HepG2 (cell line): ENCODE results near the gene YBX2. TPM values are rescaled to one million over a fixed set of nuclear protein-coding genes. Genes with fewer than 3 reads are reported as not detected.

Experiments
- FOXO1 ChIP-seq: sonication (generic); formaldehyde crosslinking; IDR thresholded peaks from 2 replicates; pipeline ENCODE4 v1.4.0; 2020; ENCODE audit warnings: missing genetic modification reagents
- GABPB1 ChIP-seq: IDR thresholded peaks from 2 replicates; pipeline ENCODE4 v1.6.1; 2016; ENCODE audit warnings: mild to moderate bottlenecking, missing genetic modification reagents, moderate library complexity, missing compliant biosample characterization
- HNRNPL ChIP-seq: fragments of 200-400 bp; formaldehyde crosslinking; IDR thresholded peaks from 2 replicates; pipeline ENCODE4 v1.6.1; 2017; ENCODE audit warnings: mild to moderate bottlenecking, low read depth, low read length
- PCBP1 ChIP-seq: fragments of 200-400 bp; formaldehyde crosslinking; IDR thresholded peaks from 2 replicates; pipeline ENCODE4 v1.6.1; 2017; ENCODE audit warnings: mild to moderate bottlenecking, low read depth, low read length, borderline replicate concordance
- RBFOX2 ChIP-seq: fragments of 200-400 bp; formaldehyde crosslinking; IDR thresholded peaks from 2 replicates; pipeline ENCODE4 v1.6.1; 2017; ENCODE audit warnings: low read depth, mild to moderate bottlenecking, low read length
- TEAD2 ChIP-seq: sonication (generic); formaldehyde crosslinking; IDR thresholded peaks from 2 replicates; pipeline ENCODE4 v1.9.0; 2021; ENCODE audit warnings: missing genetic modification reagents
- TOE1 ChIP-seq: sonication (generic); formaldehyde crosslinking; IDR thresholded peaks from 2 replicates; pipeline ENCODE4 v1.4.0; 2020; ENCODE audit warnings: mild to moderate bottlenecking, missing genetic modification reagents
- YEATS4 ChIP-seq: sonication (generic); formaldehyde crosslinking; IDR thresholded peaks from 2 replicates; pipeline ENCODE4 v1.4.0; 2020; ENCODE audit warnings: missing genetic modification reagents, borderline replicate concordance
- ZBTB4 ChIP-seq: sonication (generic); formaldehyde crosslinking; IDR thresholded peaks from 2 replicates; pipeline ENCODE4 v1.4.0; 2020; ENCODE audit warnings: missing genetic modification reagents, mild to moderate bottlenecking, borderline replicate concordance
- ZFP91 ChIP-seq: sonication (generic); formaldehyde crosslinking; IDR thresholded peaks from 2 replicates; pipeline ENCODE4 v1.9.0; 2022; ENCODE audit warnings: missing genetic modification reagents, mild to moderate bottlenecking, borderline replicate concordance
- ZNF512 ChIP-seq: sonication (generic); formaldehyde crosslinking; IDR thresholded peaks from 2 replicates; pipeline ENCODE4 v1.4.0; 2020; ENCODE audit warnings: mild to moderate bottlenecking, missing genetic modification reagents
- ZNF543 ChIP-seq: sonication (generic); formaldehyde crosslinking; IDR thresholded peaks from 2 replicates; pipeline ENCODE4 v1.4.0; 2020; ENCODE audit warnings: mild to moderate bottlenecking, missing genetic modification reagents
- ZUFSP ChIP-seq: sonication (generic); formaldehyde crosslinking; IDR thresholded peaks from 2 replicates; pipeline ENCODE4 v1.9.0; 2021; ENCODE audit warnings: missing genetic modification reagents, mild to moderate bottlenecking, borderline replicate concordance
- polyA plus RNA-seq, 8 experiments: library from polyadenylated mRNA; depleted of rRNA in 3 of 8; stranded (reverse) in 7 of 8; unstranded in 1 of 8; fragments of >200 nt; fragmentation: Illumina TruSeq in 4 of 8; extraction: Trizol in 4 of 8; gene quantifications; 2 replicates each; pipeline versions ENCODE4 v1.2.1 to v1.2.3, GENCODE V29; 2011 to 2016; ENCODE audit warnings: low read depth in 4 of 8, missing spikeins in 1 of 8, mixed read lengths in 1 of 8; ENCODE audit not compliant: insufficient read depth in 1 of 8
- total RNA-seq, 5 experiments: library from RNA; depleted of rRNA; stranded (reverse); fragments of >200 nt; fragmentation: Illumina TruSeq; extraction: Trizol; gene quantifications; 2 replicates each; pipeline ENCODE4 v1.2.3, GENCODE V29; 2016; ENCODE audit warnings: low read depth in 1 of 5
- TF ChIP-seq, protein P1 (sequence below): sonication (generic); formaldehyde crosslinking; conservative IDR thresholded peaks from 2 replicates; pipeline ENCODE4 v1.8.1; 2023; ENCODE audit warnings: missing genetic modification reagents
- TF ChIP-seq, protein P2 (sequence below): sonication (generic); formaldehyde crosslinking; IDR thresholded peaks from 2 replicates; pipeline ENCODE4 v1.4.0; 2020; ENCODE audit warnings: low read depth, mild to moderate bottlenecking, missing genetic modification reagents

Gene YBX2
- total and polyA plus RNA-seq, 2 of the 13 experiments (the other 11 are each of a cell fraction or from before 2014, with no cell fraction given) = 0.12 to 0.22 TPM

GRCh38 chr17:7323731-7324437, 29.4 kb upstream of the YBX2 start (continued):
- no peak for TF ChIP-seq ZUFSP (CRISPR knock-in tag)
- no peak for TF ChIP-seq HNRNPL
- no peak for TF ChIP-seq FOXO1 (CRISPR knock-in tag)
- TF ChIP-seq, protein P1, sequence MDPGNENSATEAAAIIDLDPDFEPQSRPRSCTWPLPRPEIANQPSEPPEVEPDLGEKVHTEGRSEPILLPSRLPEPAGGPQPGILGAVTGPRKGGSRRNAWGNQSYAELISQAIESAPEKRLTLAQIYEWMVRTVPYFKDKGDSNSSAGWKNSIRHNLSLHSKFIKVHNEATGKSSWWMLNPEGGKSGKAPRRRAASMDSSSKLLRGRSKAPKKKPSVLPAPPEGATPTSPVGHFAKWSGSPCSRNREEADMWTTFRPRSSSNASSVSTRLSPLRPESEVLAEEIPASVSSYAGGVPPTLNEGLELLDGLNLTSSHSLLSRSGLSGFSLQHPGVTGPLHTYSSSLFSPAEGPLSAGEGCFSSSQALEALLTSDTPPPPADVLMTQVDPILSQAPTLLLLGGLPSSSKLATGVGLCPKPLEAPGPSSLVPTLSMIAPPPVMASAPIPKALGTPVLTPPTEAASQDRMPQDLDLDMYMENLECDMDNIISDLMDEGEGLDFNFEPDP = no peak
- TF ChIP-seq ZFP91 (CRISPR knock-in tag) = peak; percentile 26; the same call in 1 of the 2 replicates
- TF ChIP-seq TOE1 (CRISPR knock-in tag) = no peak
- TF ChIP-seq ZNF512 (CRISPR knock-in tag) = no peak
- no peak for TF ChIP-seq TEAD2 (CRISPR knock-in tag)
- TF ChIP-seq, protein P2, sequence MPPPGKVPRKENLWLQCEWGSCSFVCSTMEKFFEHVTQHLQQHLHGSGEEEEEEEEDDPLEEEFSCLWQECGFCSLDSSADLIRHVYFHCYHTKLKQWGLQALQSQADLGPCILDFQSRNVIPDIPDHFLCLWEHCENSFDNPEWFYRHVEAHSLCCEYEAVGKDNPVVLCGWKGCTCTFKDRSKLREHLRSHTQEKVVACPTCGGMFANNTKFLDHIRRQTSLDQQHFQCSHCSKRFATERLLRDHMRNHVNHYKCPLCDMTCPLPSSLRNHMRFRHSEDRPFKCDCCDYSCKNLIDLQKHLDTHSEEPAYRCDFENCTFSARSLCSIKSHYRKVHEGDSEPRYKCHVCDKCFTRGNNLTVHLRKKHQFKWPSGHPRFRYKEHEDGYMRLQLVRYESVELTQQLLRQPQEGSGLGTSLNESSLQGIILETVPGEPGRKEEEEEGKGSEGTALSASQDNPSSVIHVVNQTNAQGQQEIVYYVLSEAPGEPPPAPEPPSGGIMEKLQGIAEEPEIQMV (CRISPR knock-in tag) = no peak
- no peak for TF ChIP-seq GABPB1 (CRISPR knock-in tag)
- no peak for TF ChIP-seq ZNF543 (CRISPR knock-in tag)
- no peak for TF ChIP-seq RBFOX2
- TF ChIP-seq ZBTB4 (CRISPR knock-in tag) = no peak; the same call in 1 of the 2 replicates
- 0 out of 2 replicates have a peak, but pooled peaks have one; percentile 47 for TF ChIP-seq PCBP1
- TF ChIP-seq YEATS4 (CRISPR knock-in tag) = no peak
